K562 (cell line): ENCODE data around the gene FAM117B. TPM values are rescaled to one million over a fixed set of nuclear protein-coding genes. Genes with fewer than 3 reads are reported as not detected.

Experiments used
- ATAC-seq: fragments of 200-7000 bp; cut with Tn5 transposase; 3 replicates; pipeline ENCODE4 v1.9.1; 2020; ENCODE audit warnings: moderate library complexity
- BruUV-seq: library from RNA; stranded (reverse); fragments of 400-500 nt; replicated peaks from 2 replicates; lab custom pipeline; 2021; lab: Mats Ljungman, UMichigan
- CTCF ChIA-PET: fragments of 300-600 bp; formaldehyde crosslinking; extraction: SDS; loops from one replicate; lab custom pipeline; 2021; ENCODE audit warnings: low intra/inter-chr PET ratio; lab: Yijun Ruan, JAX
- POLR2A ChIA-PET: fragments of 300-600, 350-650 bp; sonication (Branson Sonifier 250); formaldehyde crosslinking; extraction: SDS; loops from one replicate; lab custom pipeline; 2021; ENCODE audit warnings: antibody characterized with exemption, inconsistent platforms; lab: Yijun Ruan, JAX
- DNase-seq, 4 experiments: peaks; one replicate each; pipeline versions ENCODE4 v3.0.0 to v3.0.0-alpha.2; 2011 to 2018; ENCODE audit warnings: low spot score in 3 of 4, mixed read lengths in 3 of 4; ENCODE audit errors: extremely low read depth in 1 of 4
- FAIRE-seq: peaks from 2 replicates; lab custom pipeline; 2011; peaks lifted over from hg19 to GRCh38; lab: Jason Lieb, UNC
- H2AFZ ChIP-seq: 2 replicates; pipeline ENCODE4 v1.6.0; 2011; ENCODE audit warnings: low read depth, low read length, control low read depth, inconsistent platforms
- H3K27ac ChIP-seq: fragments of 200-600 bp; 3 replicates; pipeline ENCODE4 v1.8.0; 2011; ENCODE audit warnings: low read depth, mild to moderate bottlenecking, control low read depth, inconsistent platforms, low read length, moderate library complexity, mixed read lengths; ENCODE audit errors: extremely low read depth
- H3K27me3 ChIP-seq, 2 experiments: fragments of 300-600 bp in 1 of 2; 2 replicates in 1 of 2; 3 replicates in 1 of 2; pipeline versions ENCODE4 v1.6.0 to v1.8.0; 2011; ENCODE audit warnings: inconsistent platforms in 2 of 2, low read length in 2 of 2, mild to moderate bottlenecking in 1 of 2, mixed read lengths in 1 of 2, moderate library complexity in 1 of 2; ENCODE audit not compliant: control insufficient read depth in 2 of 2, insufficient read depth in 2 of 2
- H3K36me3 ChIP-seq: fragments of 300-600 bp; 3 replicates; pipeline ENCODE4 v1.8.0; 2011; ENCODE audit warnings: mild to moderate bottlenecking, low read length, inconsistent platforms; ENCODE audit not compliant: control insufficient read depth, insufficient read depth
- H3K4me1 ChIP-seq, 2 experiments: fragments of 200-600 bp in 1 of 2; replicated peaks in 1 of 2; 2 replicates in 1 of 2; 3 replicates in 1 of 2; pipeline versions ENCODE4 v1.5.1 to v1.8.0; 2011; ENCODE audit warnings: inconsistent platforms in 2 of 2, low read length in 2 of 2, mild to moderate bottlenecking in 1 of 2, mixed read lengths in 1 of 2, moderate library complexity in 1 of 2; ENCODE audit not compliant: control insufficient read depth in 2 of 2, insufficient read depth in 2 of 2
- H3K4me2 ChIP-seq: 2 replicates; pipeline ENCODE4 v1.6.1; 2011; ENCODE audit warnings: low read length, control low read depth, inconsistent platforms, mixed read lengths; ENCODE audit not compliant: insufficient read depth
- H3K4me3 ChIP-seq: fragments of 200-600 bp; sonication (generic), shearing (Covaris generic); 2 replicates; pipeline ENCODE4 v1.5.1; 2016; ENCODE audit warnings: control low read depth, inconsistent platforms
- H3K79me2 ChIP-seq: fragments of 200-600 bp; 3 replicates; pipeline ENCODE4 v1.8.0; 2011; ENCODE audit warnings: low read length, inconsistent platforms; ENCODE audit not compliant: control insufficient read depth, insufficient read depth
- H3K9ac ChIP-seq, 2 experiments: 2 replicates each; pipeline versions ENCODE4 v1.6.0 to v1.6.1; 2011; ENCODE audit warnings: low read depth in 2 of 2, low read length in 2 of 2, control low read depth in 1 of 2, inconsistent platforms in 1 of 2, mild to moderate bottlenecking in 1 of 2, mixed read lengths in 1 of 2; ENCODE audit not compliant: insufficient read depth in 1 of 2
- H3K9me1 ChIP-seq: one replicate; pipeline ENCODE4 v1.6.0; 2011; ENCODE audit warnings: inconsistent platforms, mild to moderate bottlenecking, low read length, moderate library complexity; ENCODE audit not compliant: control insufficient read depth, insufficient read depth
- H3K9me3 ChIP-seq: replicated peaks from 2 replicates; pipeline ENCODE4 v1.5.1; 2011; ENCODE audit warnings: low read depth, low read length, inconsistent platforms; ENCODE audit not compliant: control insufficient read depth, insufficient read depth
- H4K20me1 ChIP-seq: replicated peaks from 2 replicates; pipeline ENCODE4 v1.6.1; 2011; ENCODE audit warnings: low read length, inconsistent platforms, mixed read lengths; ENCODE audit not compliant: control insufficient read depth, insufficient read depth
- DPF2 ChIP-seq: fragments of 450-650 bp; IDR thresholded peaks from 2 replicates; pipeline ENCODE4 v1.6.1; 2016
- MYBL2 ChIP-seq, 2 experiments: fragments of 450-650 bp in 1 of 2; sonication (generic) in 1 of 2; formaldehyde crosslinking in 1 of 2; IDR thresholded peaks; 2 replicates each; pipeline versions ENCODE4 v1.6.1 to v1.8.1; 2017 to 2022; ENCODE audit warnings: borderline replicate concordance in 1 of 2, inconsistent platforms in 1 of 2, low read depth in 1 of 2, mild to moderate bottlenecking in 1 of 2, missing genetic modification reagents in 1 of 2, moderate library complexity in 1 of 2
- NFIX ChIP-seq: fragments of 250-450 bp; sonication (Bioruptor Pico); IDR thresholded peaks from 2 replicates; pipeline ENCODE4 v1.4.0; 2020; ENCODE audit warnings: low read depth, mild to moderate bottlenecking, moderate library complexity
- NFRKB ChIP-seq: fragments of 450-650 bp; IDR thresholded peaks from 2 replicates; pipeline ENCODE4 v1.6.1; 2016; ENCODE audit warnings: low read depth
- PYGO2 ChIP-seq: fragments of 450-650 bp; IDR thresholded peaks from 2 replicates; pipeline ENCODE4 v1.6.1; 2016; ENCODE audit warnings: mild to moderate bottlenecking, missing genetic modification characterization, moderate library complexity, missing compliant biosample characterization
- SMARCA4 ChIP-seq: fragments of 450-650 bp; IDR thresholded peaks from 2 replicates; pipeline ENCODE4 v1.6.1; 2016
- ZNF561 ChIP-seq: fragments of 450-650 bp; formaldehyde crosslinking; conservative IDR thresholded peaks from 2 replicates; pipeline ENCODE4 v1.4.0; 2020; ENCODE audit warnings: mild to moderate bottlenecking, moderate library complexity
- ZNF584 ChIP-seq: fragments of 200-800 bp; sonication (Bioruptor generic); IDR thresholded peaks from 2 replicates; pipeline ENCODE4 v1.6.1; 2016; ENCODE audit warnings: low read depth, mild to moderate bottlenecking, missing genetic modification characterization, missing compliant biosample characterization
- WGBS: fragments of 100-300 bp; shearing (Covaris generic); methylation state at CpG from one replicate; pipeline ENCODE4 v1.1.6; 2016; ENCODE audit warnings: low coverage, mixed read lengths; ENCODE audit not compliant: insufficient coverage; ENCODE audit errors: missing lambda C conversion rate; 5-methylcytosine and 5-hydroxymethylcytosine counted together
- in situ Hi-C: fragments of 300-500 bp; cut with MboI; formaldehyde crosslinking; loops from 4 replicates; pipeline ENCODE4 v1.15.0; 2018; ENCODE audit warnings: inconsistent platforms, mixed read lengths
- intact Hi-C: fragments of 100-400 bp; cut with micrococcal nuclease; formaldehyde crosslinking; loops from 2 replicates; pipeline ENCODE4 v1.14.2; 2022
- polyA plus RNA-seq, 8 experiments: library from polyadenylated mRNA; depleted of rRNA in 4 of 8; stranded (reverse) in 5 of 8; unstranded in 3 of 8; fragments of >200 nt; fragmentation: Nextera tagmentation in 2 of 8; fragmentation: Illumina TruSeq in 1 of 8; extraction: Ambion mirVana in 2 of 8; extraction: Trizol in 1 of 8; gene quantifications; 2 replicates each; pipeline versions ENCODE4 v1.2.1 to v1.2.3, GENCODE V29; 2011 to 2014; ENCODE audit warnings: inconsistent platforms in 1 of 8, missing spikeins in 1 of 8
- total RNA-seq, 7 experiments: library from RNA; depleted of rRNA in 6 of 7; stranded (reverse); fragments of >200 nt in 6 of 7; fragmentation: Illumina TruSeq in 2 of 7; extraction: Trizol in 2 of 7; gene quantifications; 2 replicates each; pipeline versions ENCODE4 v1.2.1 to v1.2.3, GENCODE V29; 2011 to 2021; ENCODE audit warnings: low replicate concordance in 1 of 7
- TF ChIP-seq, protein P1 (sequence below): sonication (generic); formaldehyde crosslinking; IDR thresholded peaks from 2 replicates; pipeline ENCODE4 v1.8.0; 2022; ENCODE audit warnings: missing genetic modification reagents, mild to moderate bottlenecking, moderate library complexity, borderline replicate concordance
- TF ChIP-seq, protein P2 (sequence below), 2 experiments: fragments of 450-650 bp in 1 of 2; sonication (generic) in 1 of 2; formaldehyde crosslinking in 1 of 2; IDR thresholded peaks; 2 replicates each; pipeline versions ENCODE4 v1.7.1 to v1.9.0; 2016 to 2022; ENCODE audit warnings: inconsistent platforms in 1 of 2, mild to moderate bottlenecking in 1 of 2, missing genetic modification reagents in 1 of 2
- TF ChIP-seq, protein P3 (sequence below): fragments of 450-650 bp; conservative IDR thresholded peaks from 2 replicates; pipeline ENCODE4 v1.6.1; 2016; ENCODE audit warnings: missing genetic modification characterization, low read depth, mild to moderate bottlenecking, missing compliant biosample characterization, moderate library complexity

The FAM117B gene
- total and polyA plus RNA-seq, 9 of the 15 experiments (the other 6 are each of a cell fraction or from before 2014, with no cell fraction given): 1.6 to 5.2 (median 2.6) TPM

DNA sequence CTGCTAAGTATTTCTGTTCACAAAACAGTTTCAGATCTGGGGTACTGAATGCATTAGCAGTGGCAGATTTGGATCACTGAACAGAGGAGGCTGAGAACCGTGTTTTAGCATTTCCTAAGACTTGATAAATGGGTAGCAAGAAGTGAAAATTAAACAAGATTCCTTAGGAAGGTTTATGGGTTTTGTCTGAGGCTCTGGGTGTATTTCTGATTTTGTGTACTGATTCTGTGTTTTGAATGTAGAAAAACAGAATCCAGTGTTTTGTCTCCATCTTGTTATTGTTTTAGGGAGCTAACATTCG lies 1.4 kb downstream of the FAM117B start:
- CTCF ChIA-PET: no interaction called here
- peak overlapping the region; percentile 89 for H3K27ac ChIP-seq
- POLR2A ChIA-PET: interaction anchor here (0.7 to 1.7 kb wide), 3 partner anchors 12 to 28 kb away, joined by 3 to 4 read pairs (median 4); no protein-coding TSS in a partner anchor
- TF ChIP-seq, protein P1, sequence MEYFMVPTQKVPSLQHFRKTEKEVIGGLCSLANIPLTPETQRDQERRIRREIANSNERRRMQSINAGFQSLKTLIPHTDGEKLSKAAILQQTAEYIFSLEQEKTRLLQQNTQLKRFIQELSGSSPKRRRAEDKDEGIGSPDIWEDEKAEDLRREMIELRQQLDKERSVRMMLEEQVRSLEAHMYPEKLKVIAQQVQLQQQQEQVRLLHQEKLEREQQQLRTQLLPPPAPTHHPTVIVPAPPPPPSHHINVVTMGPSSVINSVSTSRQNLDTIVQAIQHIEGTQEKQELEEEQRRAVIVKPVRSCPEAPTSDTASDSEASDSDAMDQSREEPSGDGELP (CRISPR knock-in tag): no peak
- TF ChIP-seq NFRKB (peak; percentile 44; the same call in 1 of the 2 replicates), SMARCA4 (peak; percentile 42), PYGO2 (tag) (no peak), ZNF561 (CRISPR knock-in tag) (no peak), NFIX (CRISPR knock-in tag) (no peak), MYBL2 (IDR thresholded peaks at IDR 0.05; ENCODE audit: low read depth) (no peak), MYBL2 (CRISPR knock-in tag; IDR thresholded peaks at IDR 0.05; ENCODE audit: borderline replicate concordance) (no peak), DPF2 (0 out of 2 replicates have a peak, but pooled peaks have one; percentile 50), ZNF584 (CRISPR knock-in tag) (no peak)
- TF ChIP-seq, protein P2, sequence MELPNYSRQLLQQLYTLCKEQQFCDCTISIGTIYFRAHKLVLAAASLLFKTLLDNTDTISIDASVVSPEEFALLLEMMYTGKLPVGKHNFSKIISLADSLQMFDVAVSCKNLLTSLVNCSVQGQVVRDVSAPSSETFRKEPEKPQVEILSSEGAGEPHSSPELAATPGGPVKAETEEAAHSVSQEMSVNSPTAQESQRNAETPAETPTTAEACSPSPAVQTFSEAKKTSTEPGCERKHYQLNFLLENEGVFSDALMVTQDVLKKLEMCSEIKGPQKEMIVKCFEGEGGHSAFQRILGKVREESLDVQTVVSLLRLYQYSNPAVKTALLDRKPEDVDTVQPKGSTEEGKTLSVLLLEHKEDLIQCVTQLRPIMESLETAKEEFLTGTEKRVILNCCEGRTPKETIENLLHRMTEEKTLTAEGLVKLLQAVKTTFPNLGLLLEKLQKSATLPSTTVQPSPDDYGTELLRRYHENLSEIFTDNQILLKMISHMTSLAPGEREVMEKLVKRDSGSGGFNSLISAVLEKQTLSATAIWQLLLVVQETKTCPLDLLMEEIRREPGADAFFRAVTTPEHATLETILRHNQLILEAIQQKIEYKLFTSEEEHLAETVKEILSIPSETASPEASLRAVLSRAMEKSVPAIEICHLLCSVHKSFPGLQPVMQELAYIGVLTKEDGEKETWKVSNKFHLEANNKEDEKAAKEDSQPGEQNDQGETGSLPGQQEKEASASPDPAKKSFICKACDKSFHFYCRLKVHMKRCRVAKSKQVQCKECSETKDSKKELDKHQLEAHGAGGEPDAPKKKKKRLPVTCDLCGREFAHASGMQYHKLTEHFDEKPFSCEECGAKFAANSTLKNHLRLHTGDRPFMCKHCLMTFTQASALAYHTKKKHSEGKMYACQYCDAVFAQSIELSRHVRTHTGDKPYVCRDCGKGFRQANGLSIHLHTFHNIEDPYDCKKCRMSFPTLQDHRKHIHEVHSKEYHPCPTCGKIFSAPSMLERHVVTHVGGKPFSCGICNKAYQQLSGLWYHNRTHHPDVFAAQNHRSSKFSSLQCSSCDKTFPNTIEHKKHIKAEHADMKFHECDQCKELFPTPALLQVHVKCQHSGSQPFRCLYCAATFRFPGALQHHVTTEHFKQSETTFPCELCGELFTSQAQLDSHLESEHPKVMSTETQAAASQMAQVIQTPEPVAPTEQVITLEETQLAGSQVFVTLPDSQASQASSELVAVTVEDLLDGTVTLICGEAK (IDR thresholded peaks at IDR 0.05): peak; percentile 35; the same call in 1 of the 2 replicates
- TF ChIP-seq, protein P2 (CRISPR knock-in tag; IDR thresholded peaks at IDR 0.05): no peak
- TF ChIP-seq, protein P3, sequence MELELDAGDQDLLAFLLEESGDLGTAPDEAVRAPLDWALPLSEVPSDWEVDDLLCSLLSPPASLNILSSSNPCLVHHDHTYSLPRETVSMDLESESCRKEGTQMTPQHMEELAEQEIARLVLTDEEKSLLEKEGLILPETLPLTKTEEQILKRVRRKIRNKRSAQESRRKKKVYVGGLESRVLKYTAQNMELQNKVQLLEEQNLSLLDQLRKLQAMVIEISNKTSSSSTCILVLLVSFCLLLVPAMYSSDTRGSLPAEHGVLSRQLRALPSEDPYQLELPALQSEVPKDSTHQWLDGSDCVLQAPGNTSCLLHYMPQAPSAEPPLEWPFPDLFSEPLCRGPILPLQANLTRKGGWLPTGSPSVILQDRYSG (tag): no peak

More for the DNA sequence above, 1.4 kb downstream of the FAM117B start:
- Histone ChIP-seq H3K4me2 (peak overlapping the region; percentile 94), H3K79me2 (peaks cover 41% of the 10 kb centered on the region), H3K27me3 (no peaks in the 10 kb centered on the region), H3K9me1 (no peaks in the 10 kb centered on the region), H3K9ac (peak overlapping the region; percentile 85), H4K20me1 (no peaks in the 10 kb centered on the region), H2AFZ (peak overlapping the region; percentile 98), H3K4me1 (peaks cover 8 to 10% of the 10 kb centered on the region in 2 experiments; a peak in 4 of 5 replicates), H3K36me3 (no peaks in the 10 kb centered on the region), H3K4me3 (peak overlapping the region; percentile 51), H3K9me3 (no peaks in the 10 kb centered on the region)
- WGBS: 0% methylated on average over 1 of the region's 2 CpGs
- intact Hi-C loops (loop anchor here (10.0 kb wide), 1 partner anchor 119 kb away; no protein-coding TSS in a partner anchor), in situ Hi-C loops (no loop called here)
- no peak for ATAC-seq
- TSS peak; percentile 56 for BruUV-seq
- DNase-seq: no peak
- FAIRE-seq: no peak
